GM21381 (cell line): ENCODE results near the gene CDC42EP3.

Source experiments
- ATAC-seq: cut with Tn5 transposase; IDR thresholded peaks from one replicate; pipeline ENCODE4 v1.9.1; 2021; ENCODE audit warnings: mild to moderate bottlenecking, moderate library complexity; ENCODE audit not compliant: unreplicated experiment

CDC42EP3 gene

DNA sequence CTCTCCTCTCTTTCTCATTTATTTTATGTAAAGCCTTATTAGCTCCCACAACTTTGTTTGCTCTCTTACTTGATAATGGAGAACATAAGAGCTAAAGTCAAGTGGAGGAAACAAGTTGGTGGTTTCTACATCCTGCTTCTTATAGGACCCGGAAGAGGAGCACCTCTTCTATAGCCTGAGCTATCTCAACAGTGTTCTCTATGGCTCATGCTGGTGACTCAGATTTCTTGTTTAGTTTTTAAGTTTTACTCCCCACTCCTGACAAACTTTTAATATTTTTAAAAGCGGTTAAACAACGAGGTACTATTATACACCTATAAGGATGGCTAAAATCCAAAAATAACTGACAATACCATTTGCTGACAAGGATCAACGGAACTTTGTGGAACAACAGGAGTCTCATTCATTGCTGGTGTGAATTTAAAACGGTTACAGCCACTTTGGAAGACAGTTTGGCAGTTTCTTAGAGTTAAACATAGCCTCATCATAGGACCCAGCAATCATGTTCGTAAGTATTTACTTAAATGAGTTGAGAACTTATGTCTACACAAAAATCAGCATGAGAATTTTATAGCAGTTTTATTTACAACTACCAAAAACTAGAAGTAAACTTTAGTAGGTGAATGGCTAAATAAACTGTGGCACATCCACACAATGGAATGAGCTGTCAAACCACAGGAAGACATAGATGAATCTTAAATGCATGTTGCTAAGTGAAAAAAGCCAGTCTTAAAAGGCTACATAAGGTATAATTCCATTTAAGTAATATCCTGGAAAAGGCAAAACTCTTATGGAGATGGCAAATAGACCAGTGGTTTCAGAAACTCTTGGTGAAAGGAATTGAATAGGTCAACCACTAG lies 12.7 kb upstream of the CDC42EP3 start:
- ATAC-seq: no peak

DNA sequence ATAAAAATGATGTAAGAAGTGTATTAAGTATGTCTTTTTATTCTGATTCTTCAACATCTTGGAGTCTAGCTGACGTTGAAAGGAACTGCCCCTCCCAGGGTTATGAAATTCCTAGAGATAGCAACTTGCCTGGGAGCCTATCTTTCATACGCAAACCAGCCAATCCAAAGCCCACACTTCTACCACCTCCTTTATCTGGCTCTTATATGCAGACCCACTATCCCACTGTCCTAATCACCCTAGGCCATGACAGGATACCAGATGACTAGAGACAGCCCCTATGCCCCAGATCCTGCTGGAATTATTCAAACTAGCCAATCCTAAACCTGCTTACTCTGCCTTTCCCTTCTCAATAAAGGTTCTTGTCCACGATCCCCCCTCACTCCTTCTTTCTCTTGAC lies 11.8 kb upstream of the CDC42EP3 start:
- no peak for ATAC-seq

DNA sequence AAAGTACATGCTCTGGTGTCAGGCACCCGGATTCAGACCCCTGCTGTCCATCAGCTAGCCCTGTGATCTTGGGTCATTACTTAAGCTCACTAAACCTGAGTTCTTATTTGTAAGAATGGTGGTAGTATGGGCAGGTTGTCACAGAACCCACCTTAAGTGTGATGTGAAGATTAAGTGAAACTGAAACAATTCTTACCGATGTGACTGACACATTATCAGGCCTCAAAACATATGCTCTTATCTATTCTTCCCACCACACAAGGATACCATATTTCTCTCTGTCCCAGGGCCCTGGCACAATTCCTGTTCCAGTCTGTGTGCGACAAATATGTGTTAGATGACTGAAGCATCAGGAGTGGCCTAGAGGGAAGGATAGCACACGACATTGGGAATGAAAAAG lies 11.0 kb upstream of the CDC42EP3 start:
- ATAC-seq: no peak

DNA sequence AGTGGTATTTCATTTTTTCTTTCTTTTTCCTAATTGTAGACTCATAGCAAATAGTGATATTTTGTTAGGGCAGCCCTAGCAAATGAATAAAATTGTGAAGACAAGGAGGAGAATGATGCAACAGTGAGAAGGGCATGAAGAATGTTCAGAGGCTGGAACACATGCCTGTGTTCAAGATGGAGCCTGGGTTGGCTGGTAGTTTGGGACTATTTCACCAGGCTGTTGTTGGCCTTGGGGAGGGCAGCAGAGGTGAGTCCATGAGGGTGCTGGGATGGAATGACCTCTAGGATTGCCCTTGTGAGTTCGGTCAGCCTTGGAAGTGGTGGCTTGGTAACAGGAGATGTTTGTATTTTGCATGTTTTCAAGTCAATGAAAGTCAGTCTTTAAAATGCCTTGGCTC lies 10.1 kb upstream of the CDC42EP3 start:
- no peak for ATAC-seq

DNA sequence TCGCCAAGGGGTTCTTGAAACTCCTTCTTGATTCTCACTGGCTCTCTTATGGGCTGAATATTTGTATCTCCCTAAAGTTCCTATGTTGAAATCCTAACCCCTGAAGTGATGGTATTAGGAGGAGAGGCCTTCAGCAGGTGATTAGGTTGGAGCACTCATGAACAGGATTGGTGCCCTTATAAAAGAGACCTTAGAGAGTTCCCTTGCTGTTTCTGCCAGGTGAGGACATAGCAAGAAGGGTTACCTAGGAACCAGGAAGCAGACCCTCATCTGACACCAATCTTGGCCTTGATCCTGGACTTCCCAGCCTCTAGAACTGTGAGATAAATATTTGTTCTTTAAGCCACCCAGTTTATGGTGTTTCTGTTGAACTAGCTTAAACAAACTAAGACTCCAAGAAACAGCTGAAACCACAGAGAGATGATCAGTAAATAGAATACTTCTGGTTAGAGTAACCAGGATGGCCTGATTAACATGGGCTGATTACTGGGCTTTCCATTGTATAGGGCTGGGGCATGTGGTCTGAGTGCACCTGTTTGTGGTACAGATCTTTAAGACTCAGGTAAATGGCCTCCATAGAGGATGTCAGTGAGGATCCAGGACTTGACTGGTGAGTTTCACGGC lies 7.7 kb upstream of the CDC42EP3 start:
- ATAC-seq: no peak

DNA sequence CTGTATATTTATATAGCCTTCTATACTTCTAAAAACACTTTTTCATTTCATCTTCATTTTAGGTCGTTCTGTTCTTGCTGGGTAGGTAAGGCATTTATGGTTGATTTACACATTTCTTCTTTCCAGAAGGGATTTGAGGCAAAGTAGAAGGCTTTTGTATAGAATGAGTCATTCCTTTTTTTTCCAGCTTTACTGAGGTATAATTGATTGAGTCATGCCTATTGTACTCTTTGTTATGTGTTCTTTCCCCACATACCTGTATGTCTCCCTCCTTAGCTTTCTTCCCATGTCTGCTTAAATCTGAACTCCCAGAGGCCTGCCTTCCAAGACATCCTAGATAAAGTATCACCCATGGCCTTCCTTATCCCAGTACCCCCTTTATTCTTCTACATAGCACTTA lies 4.8 kb upstream of the CDC42EP3 start:
- ATAC-seq: no peak

DNA sequence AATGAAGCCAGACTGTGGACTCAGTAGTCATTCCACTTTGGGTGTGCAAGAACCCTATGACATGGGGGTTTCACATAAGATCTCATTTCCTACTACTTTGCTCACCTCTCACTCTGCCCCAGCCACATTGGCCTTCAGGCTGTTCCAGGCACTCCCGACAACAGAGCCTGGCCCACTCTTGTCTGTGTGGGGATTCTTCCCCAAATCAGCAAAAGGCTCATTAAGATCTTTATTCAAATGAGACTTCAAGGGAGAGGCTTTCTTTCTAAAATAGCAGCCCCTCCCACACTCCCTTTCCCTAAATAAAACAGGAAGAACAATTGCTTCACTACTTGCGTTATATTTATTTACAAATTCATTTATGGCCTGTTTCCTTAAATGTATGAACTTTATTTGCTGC lies 3.5 kb upstream of the CDC42EP3 start:
- no peak for ATAC-seq

DNA sequence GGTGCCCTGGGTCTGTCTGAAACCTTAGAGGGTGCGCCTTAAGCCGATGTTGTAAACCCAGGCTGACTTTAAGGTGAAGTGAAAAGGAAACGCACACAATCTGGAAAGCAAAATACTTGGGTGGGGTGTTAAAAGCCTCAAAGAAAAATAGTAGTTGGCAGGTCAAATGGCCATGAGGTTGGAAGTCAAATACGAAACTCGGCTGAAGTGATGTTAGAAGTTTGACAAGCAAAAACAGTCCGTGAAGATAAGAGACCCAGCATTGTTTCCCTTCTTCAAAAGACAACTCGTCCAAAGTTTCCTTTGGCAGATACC lies 1.4 kb upstream of the CDC42EP3 start:
- ATAC-seq: no peak

DNA sequence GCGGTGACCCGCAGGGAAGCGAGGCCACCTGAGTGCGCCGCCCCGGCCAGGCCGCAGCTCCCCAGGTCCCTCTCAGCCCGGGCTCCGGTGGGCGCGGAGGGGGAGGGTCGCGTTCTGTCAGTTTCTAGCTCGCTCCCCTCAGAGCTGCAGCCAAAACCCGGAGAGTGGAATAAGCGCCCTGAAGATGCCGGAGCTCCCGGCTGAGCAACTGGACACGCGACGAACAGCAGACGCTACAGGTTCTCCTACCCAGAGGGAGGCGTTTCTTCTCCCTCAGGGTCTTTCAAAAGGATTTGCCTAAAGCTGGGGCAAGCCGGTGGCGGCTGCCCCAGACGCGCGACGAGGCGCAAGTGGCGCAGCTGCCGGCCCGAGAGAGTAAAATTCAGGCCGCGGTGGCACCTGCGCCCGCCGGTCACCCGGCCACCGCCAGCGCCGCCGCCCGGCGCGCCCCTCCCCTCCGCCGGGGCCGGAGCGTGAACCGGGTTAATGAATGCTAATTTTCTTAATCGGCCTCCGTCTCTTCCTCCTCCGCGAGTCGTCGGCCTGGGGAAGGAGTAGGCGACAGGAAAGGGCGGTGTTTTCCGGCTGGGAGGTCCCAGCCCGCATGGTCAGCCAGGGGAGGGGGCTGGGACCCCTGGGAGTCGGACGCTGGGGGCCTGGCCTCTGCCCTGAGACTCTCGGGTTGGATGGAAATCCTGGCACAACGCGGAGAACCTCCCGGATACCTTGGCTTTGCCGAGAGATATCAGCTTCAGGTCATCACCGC lies 845 bp upstream of the CDC42EP3 start:
- peak; percentile 44 for ATAC-seq

DNA sequence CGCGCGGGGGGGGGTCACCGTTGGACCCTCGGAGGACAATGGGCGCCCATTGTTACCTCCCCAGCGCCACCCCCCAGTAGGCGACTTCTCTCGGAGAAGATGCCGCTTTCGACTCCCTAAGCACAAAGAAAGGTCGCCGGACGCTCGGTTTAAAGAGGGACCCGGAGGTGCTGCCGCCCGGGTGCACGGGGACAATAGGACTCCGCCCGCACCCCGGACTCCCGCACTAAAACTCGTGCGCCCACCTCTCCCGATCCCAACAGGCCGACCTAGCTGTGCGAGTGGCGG lies 318 bp upstream of the CDC42EP3 start:
- ATAC-seq: no peak

DNA sequence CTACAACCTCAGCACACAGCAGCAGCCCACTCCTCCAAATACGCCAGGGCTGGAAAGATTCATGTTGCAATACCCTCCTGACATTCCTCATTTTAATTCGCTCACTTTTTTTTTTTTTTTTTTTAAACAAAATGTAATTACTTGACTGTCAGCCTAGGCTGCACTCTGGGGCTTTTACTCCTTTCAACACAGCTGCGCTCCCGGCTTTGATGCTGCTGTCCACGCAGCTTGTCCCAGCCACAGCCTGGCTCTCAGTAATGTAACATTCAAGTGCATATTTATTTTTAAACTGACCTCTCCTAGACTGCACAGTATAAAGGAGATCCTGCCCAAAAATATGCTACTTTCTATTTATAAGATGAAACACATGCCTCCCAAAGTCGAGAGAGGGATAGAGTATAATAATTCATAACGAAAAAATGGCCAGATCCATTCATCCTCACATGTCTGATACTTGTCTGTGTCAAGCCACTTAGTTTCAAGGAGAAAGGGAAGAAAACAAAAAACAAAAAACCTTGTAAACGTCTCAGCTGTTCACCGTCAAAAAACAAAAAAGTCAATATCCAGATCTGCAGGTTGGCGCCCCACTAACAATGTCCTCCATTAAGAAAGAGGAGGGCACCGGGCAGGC lies 949 bp downstream of the CDC42EP3 start:
- ATAC-seq: no peak

DNA sequence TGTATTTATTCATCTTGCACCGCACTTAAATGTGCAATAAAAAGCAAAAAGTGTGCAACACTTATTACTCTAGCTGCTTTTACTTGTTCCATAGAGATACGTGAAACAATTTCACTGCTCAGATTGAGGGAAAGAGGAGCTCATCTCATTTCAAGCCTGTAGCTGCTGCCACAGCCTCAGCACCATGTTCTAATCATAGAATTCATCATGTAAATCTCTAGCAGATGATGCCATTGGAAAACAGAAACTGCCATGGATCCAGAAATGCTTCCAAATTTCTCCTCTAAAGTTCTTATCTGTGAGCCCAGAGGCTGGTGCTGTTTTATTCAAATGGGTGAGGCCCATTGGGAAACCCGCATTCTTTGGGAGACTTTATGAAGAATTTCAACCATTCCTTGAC lies 2.0 kb downstream of the CDC42EP3 start:
- no peak for ATAC-seq

DNA sequence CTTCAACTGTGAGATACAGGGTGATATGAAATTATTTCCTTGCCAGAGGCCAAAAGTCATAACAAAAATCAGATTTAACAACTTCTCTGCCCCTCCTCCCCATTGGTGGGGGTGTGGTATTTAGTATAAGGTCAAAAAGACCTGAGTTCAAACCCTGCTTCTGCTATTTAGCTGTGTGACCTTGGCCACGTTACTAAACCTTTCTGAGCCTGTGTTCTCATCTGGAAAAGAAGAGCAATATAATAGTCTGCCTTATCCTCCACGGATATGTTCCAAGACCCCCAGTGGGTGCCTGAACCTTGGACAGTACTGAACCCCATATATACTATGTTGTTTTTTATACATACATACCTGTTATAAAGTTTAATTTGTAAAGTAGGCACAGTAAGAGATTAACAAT lies 3.7 kb downstream of the CDC42EP3 start:
- no peak for ATAC-seq

DNA sequence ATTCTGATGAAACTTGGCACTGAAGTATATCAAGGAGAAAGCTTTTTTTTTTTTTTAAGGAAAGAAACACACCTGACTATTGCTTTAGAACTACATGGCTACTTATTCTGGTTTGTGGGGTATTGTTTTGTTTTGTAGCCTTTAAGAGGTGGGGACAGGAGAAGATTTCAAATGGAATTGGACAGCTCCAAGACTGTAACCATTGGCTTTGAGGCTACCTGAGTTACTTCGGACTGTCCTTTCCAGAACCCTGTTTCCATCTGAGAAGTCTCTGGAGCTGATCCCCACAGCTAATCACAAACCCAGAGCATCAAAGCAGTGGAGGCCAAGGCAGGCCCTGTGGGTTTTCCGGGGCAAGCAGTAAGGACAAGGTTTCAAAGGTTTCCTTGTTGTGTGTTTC lies 4.7 kb downstream of the CDC42EP3 start:
- ATAC-seq: no peak

DNA sequence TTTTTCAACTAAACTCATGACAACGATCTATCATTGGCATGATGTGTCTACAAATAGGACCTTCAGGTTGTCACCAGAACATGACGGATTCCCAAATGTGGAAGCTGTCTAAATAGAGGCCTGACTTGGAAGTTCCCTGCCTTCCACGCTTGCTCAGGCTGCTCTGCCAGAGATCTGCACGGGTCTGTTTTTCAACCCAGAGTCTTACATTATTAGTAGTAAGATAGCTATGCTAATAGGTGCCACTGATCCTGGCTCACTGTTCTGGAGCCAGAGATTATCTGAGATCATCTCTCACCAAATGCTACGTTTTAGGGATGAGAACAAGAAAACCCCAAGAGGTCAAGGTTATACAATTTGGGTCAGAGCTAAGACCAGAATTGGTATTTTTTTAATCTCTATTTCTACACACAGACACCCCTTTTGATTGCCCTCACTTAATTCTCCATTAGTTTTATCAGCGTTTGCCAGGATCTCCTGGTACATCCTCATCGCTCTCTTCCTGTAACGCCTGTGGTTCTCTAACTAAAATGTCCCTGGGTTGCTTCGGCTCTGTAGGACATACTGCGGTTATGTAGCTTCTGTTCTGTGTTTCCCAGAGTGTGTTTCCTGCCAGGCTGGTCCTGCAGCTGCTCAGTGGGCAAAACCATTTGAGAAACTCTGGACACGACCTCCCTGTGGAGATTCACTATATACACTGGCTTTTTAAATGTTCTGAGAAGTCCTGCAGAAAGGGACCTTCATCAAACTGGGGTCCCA lies 5.7 kb downstream of the CDC42EP3 start:
- ATAC-seq: no peak

DNA sequence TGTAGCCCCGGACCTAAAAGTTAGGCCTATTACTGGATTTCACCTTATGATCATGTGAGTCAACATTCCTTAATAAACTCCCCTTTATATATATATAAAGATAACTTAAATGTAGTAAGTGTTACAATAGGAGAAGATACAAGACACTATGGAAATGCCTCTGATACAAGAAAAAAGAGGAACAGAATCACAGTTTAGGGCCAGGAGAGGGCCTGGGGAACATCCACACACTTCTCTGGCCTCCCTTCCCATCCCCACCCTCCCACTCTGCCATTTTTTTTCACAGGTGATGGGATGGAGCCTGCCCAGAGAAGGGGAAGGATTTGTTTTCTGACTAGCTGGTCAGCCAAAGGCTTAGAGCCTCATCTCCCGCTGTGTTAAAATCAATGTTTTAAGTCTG lies 6.4 kb downstream of the CDC42EP3 start:
- ATAC-seq: no peak

DNA sequence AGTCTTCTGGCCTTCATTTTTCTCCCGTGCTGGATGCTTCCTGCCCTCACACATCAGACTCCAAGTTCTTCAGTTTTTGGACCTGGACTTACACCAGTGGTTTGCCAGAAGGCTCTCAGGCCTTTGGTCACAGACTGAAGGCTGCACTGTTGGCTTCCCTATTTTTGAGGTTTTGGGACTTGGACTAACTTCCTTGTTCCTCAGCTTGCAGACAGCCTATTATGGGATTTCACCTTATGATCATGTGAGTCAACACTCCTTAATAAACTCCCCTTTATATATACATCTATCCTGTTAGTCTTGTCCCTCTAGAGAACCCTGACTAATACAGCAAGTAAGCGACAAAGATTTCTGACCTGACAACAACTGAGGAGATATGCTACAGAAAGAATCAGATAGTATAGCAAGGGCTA lies 7.2 kb downstream of the CDC42EP3 start:
- no peak for ATAC-seq

DNA sequence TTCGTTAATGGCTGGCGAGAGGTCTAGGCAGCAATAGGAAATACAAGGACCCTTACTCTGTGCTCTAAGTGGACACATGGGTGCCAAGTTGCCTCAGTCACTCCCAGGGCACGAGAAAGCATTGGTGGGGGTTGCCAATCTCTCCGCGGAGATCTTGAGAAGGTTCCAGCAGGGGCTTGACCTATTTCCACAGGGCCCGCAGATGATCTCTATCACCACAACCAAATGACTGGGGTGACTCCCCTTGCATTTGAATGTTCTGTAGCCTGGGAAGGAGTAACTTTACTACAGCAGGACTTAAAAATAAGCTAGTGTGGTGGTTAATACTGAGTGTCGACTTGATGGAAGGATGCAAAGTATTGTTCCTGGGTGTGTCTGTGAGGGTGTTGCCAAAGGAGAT lies 8.1 kb downstream of the CDC42EP3 start:
- ATAC-seq: no peak

DNA sequence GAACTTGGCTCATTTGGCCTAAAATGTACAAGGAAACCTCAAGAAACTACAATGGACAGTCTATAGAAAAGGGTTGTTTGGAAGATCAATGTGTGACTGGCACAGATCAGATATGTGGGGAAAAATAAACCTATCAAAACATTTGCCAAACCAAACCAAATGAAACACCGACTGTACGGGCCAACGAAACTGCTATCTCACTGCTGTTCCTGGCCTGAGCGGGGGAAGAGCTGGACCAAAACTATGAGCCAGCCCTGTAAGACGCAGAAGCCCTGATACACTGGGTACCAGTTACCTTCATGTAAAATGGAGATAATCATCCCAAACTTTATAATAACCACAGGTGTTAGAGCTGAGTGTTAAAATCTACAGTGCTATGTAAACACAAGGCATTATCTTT lies 11.7 kb downstream of the CDC42EP3 start:
- ATAC-seq: no peak

DNA sequence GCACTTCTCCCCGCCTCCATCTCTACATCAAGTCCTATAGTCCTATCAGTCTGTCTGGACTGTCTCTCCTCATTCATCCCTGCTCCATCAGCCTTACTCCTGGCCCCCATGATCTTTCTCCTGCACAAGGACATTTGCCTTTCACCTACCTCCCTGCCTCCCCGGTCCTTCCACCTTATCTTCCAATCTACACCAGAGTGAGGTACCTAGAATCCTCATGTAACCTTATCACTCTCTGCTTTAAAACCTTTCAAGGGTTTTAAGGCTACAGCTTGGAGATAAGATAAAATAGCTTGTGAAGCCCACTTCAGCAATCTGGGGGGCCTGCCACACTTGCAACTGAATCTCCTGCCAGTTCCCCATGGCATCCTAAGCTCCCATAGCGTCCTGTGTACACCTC lies 12.8 kb downstream of the CDC42EP3 start:
- ATAC-seq: no peak

DNA sequence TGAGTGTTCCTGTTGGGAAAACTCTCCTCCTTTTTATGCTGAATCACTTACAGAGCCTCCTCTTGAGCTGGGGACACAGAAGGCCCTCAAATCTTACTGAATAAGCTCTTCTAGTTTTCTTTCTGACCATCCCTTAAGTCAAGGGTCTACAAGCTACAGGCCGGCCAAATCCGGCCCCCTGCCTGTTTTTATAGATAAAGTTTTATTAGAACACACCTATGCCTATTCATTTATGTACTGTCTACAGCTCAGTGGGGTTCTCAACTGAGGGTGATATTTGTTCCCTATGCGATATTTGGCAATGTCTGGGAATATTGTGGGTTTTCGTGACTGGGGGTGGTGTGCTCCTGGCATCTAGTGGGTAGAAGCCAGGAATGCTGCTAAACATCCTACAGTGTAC lies 14.0 kb downstream of the CDC42EP3 start:
- ATAC-seq: no peak
